CD4-positive, alpha-beta T cell treated with Interleukin-6 for 4 hours (primary cell): ENCODE results near the gene NFIX.

Source experiments
- DNase-seq: peaks from one replicate; pipeline ENCODE4 v3.0.0-alpha.2; 2020; ENCODE audit warnings: mixed read lengths

The NFIX gene

DNA sequence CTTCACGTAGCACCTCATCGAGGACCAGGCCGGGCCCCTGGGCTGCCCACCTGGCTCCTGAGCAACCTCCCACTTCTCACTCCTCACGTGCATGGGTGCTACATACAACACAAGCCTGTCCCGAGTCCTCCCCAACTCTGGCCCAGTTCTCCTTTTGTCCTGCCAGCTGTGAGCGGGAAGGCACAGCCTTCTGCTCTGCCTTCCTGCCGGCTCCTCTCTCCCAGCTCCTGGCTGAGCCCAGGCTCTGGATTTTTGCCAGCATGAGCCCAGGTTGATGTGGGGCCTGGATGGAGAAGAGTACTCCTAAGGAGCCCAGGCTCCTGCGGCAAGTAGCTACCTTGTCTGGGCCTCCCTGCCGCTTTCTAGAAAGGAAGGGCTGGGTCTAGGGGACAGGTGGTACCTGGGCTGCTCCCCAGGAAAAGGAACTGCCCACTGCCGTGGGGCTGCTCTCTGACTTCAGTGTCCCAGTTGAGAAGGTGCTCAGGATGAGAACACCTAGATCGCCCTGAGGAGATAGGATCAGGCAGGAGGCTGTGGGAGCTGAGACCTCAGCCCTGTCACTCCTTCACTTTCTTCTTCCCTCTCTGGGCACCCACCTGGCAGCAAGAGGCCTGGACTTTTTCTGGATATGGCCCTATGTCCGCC lies 83.7 kb downstream of the NFIX start:
- no peak for DNase-seq

DNA sequence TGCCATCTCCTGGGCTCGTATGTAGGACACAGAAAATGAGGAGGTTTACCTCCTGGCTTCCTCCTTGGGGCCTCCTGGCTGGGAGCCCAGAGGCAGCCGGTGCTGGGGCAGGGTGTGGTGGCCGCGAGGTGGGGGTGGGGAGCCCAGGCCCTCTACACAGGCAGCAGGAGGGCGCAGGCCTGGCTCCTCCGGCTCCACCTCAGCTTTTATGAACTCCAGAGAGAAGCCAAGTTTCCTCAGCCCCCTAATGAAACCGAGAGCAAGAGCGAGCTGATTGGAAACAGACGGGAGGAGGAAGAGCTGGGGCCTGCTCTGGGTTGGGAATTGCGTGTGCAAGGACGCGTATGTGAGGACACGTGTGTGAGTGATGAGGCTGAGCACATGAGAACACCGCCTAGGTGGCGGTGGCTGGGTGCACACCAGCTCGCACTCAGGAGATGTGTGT lies 84.3 kb downstream of the NFIX start:
- DNase-seq = no peak

DNA sequence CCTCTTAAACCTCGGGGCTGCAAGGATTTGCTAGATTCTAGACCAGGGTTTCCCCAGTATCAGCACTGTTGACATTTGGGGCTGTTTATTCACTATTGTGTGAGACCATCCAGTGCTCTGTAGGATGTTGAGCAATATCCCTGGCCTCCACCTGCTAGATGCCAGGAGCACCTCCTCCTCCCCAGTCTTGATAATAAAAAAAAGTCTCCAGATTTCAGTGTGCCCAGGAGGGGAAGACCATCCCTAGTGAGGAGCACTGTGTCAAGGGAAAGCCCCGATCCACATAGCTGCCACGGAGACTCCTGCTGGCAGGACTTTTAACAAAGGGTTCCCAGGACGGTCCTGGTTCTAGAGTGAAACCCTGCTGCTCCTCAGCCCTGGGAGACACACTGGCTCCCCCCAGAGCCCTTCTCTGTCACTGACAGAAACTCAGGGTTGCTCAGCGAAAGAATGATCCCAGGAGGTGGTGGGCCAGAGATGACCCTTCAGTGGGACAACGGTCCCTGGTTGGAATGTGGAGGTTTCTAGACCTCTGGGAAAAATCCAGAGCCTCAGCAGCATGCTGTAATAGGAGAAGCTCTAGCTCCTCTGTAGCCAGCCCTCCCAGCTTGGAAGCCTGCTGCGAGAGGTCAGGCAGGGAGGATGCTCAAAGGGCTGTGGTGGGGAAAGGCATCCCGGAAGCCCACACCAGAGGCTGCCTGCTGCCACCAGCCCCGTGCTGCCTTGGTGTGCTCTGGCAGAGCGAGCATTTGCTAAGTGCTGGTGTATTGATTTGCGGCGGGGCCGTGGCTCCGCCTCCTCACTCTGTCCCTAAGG lies 87.1 kb downstream of the NFIX start:
- DNase-seq = no peak

DNA sequence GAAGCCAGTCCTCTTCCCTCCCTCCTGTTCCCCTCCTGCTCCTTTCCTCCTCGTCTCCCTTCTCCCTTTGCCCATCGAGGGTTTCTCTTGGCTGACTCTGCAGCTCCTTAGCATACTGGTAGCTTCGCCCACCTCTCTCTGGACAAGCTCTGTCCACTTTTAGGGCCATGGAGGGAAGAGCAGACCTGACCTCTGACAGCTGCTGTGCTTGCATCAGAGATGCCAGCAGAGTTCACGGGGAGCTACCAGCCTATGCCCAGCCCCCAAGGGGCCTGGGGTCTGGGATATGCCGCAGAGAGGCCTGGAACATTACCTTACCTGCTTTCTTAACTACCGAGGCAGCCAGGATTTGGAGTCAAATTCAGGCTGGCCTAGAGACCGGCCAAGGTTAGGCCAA lies 87.7 kb downstream of the NFIX start:
- DNase-seq = no peak

GRCh38 chr19:13083627-13084026 lies 88.4 kb downstream of the NFIX start:
- DNase-seq = no peak

- no peak for DNase-seq
Measured at GRCh38 chr19:13085666-13086065, 90.4 kb downstream of the NFIX start.

DNA sequence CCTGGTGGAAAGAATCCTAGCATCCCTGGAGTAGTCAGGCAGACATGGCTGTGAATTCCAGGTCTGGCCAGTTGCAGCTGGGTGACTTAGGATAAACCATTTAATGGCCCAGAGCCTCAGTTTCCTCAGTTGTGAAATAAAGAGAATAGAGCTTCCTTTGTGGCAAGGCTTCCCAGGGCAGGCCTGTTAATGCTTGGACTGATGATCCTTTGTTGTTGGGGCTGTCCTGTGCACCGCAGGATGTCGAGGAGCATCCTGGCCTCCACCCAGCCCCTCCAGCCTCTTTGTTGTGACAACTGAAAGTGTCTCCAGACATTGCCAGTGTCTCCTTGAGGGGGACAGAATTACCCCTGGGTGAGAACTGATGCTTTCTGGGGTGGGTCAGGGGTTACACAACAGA lies 91.1 kb downstream of the NFIX start:
- DNase-seq = no peak

GRCh38 chr19:13087295-13087694 lies 92.0 kb downstream of the NFIX start:
- no peak for DNase-seq

GRCh38 chr19:13087795-13088537 lies 92.7 kb downstream of the NFIX start:
- no peak for DNase-seq

DNA sequence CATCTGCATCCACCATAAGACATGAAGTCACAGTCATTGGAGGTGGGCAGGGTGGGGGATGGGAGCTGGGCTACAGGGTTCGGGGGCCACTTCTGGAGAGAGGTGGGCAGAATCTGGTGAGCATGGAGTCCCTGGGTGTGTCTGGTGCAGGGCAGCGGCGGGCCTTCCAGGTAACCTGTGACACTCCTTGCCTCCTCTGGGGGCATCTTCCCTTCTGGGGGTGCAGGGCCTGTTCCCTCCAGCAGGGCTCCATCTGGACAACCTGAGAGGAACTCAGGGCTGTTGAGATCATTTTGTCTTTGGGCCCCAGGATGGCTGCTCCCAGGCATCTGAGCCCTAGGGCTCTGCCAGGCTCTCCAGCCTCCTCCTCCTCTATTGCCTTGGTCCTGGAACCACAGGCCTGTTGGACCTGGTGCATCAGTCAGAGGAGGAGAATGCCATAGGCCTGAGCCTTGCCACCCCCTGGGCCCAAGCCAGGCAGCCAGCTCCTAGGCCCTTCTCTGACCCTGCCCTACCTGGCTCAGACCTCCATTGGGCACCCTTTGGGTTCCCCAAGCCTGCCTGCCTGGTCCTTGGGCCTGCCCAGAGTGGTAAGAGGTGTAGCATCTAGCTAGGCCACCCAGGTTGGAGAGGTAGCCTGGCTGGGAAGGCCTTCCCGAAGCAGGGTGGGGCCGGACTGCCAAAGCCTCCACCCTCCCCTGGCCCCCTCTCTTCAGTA lies 94.0 kb downstream of the NFIX start:
- no peak for DNase-seq

DNA sequence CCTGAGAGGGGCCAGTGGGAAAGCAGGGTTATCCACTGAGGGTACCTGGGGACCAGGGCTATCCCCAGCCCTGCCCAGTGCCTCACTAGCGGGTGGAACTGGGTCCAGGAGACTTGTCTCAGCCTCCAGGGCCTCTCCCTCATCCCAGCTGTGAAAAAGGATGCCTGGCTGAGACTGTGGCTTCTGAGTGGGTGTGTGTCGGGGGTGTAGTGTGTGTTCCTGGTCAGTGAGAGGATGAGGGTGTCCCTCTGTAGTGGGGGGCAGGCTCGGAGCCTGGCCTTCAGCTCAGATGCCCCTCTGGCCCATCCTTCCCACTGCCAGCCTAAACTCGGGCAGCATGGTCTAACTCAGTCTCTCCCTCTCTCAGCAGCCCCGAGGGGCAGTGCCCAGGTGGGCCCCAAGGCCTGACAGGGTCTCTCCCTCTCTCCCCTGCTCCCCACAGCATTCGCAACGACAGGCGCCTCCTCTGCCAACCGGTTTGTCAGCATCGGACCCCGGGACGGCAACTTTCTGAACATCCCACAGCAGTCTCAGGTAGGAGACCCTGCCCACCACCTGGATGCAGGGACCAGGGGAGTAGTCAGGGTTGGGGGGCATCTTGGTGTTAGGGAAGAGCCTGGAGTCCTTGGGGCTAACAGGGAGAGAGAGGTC lies 94.7 kb downstream of the NFIX start:
- DNase-seq = no peak

DNA sequence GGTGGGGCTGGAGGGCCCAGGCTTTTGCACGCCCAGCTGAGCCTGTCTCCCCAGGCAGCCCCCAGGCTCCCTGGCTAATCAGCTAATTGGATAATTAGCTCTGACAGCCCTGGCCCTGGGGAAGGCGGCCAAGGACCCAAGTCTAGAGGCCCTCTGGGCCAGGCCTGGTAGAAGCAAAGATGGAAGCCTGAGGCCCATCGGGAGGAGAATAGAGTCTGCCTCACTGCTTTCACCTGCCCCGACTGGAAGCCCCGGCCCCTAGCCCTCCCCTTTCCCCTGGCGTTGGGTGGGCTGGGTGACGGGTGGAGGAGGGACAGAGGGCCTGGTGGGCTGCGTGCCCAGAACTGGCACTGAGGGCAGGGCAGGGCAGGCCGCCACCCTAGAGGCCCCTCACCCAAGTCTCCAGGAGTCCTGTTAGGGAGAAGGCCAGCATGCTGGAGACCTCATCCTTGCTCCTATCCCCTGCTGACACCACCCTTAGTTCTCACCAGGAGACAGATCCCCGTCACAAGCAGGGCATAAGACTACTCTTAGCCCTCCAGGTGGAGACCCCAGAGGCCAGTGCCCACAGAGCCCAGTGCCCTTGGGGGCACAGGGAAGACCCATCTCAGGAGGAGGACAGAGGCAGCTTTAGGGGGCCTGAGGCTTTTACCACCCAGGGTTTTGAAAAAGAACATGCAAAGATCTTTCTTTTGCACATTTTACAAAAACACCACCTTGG lies 95.4 kb downstream of the NFIX start:
- no peak for DNase-seq

- no peak for DNase-seq
Measured at GRCh38 chr19:13091400-13092157, 96.3 kb downstream of the NFIX start.

DNA sequence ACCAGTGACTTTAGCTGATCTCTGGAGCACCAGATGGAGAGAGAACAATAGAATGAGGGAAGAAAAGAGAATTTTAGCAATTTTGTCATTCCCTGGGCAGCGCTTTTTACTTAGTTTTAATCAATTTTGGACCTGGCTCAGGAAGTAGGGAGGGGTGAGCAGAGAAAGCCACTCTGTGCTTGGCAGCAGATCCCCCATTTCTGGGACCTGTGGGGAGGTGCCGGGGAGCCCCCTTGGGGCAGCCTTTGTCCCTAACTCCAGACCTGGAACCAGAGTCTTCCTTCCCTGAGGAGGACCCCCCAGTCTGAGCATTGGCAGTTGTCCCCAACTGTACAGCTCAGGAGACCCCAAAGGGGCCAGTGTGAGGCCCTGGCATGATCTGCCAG lies 96.9 kb downstream of the NFIX start:
- no peak for DNase-seq

DNA sequence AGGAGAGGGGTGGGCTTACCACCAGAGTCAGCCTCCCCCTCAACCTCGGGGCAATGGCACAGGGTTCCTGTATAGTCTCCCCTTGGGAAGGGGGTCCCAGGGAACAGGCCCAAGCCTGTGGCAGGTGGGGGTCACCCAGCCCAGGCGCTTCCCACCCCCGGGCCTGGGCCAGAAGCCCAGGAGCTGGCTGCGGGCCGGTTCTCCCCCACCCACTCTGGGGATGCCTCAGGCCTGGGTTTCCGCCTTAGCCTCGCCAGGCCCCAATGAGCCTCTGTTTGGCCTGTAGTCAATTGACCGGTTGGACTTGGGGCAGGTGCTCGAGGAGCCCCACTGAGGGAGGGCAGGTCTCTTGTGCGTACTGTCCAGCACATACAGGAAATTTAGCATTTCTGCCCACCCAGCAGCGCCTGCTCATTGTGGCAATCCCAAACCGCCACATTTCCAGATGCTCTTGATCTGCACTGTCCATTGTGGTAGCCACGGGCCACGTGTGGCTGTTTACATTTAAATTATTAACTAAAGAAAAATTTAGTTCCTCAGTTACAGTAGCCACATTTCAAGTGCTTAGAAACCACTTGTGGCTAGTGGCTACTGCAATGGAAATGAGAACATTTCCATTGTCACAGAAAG lies 97.4 kb downstream of the NFIX start:
- DNase-seq = no peak

DNA sequence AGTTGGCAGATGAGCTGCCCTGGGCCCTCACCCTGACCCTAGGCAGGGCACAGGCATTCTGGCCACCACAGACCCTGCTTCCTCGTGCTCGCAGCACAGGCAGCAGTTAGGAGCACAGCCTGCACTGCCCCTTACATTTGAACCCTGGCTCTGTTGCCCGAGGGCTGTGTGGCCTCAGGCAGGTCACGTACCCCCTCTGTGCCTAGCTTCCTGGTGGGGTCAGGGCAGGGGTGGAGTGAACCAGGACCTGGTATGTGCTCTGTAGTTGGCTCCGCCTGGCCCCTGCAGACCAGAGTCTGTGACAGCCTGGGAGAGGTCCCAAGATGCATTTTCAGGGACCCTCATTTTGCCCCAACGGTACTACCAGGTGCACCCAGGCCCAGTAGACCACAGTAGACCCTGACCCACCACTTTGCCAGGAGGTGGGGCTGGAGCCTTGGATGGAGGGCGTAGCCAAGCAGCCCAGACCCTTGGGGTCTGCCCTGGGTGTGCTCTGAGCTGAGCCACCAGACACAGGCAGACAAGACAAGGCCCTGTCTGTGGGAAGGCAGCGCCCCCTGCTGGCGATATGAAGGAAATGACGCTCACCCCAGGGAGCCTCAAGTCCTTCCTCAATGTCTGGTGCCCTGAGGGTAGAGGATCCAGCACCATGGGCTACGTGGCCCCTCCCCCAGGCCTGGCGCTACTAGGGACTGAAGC lies 98.3 kb downstream of the NFIX start:
- peak; percentile 83 for DNase-seq

GRCh38 chr19:13094106-13094504 lies 98.8 kb downstream of the NFIX start:
- DNase-seq = no peak

- DNase-seq = peak; percentile 9
Measured at GRCh38 chr19:13094771-13095392, 99.6 kb downstream of the NFIX start.

GRCh38 chr19:13095393-13095784 lies 100.1 kb downstream of the NFIX start:
- DNase-seq = peak; percentile 30
